DND-41 (cell line): ENCODE measurements around the gene BCCIP.

Source experiments
- ATAC-seq: fragments of 200-7000 bp; cut with Tn5 transposase; 3 replicates; pipeline ENCODE4 v1.9.1; 2021; ENCODE audit warnings: low read depth; ENCODE audit not compliant: insufficient read depth
- DNase-seq: peaks from one replicate; pipeline ENCODE4 v3.0.0-alpha.2; 2020
- H2AFZ ChIP-seq: 2 replicates; pipeline ENCODE4 v1.6.0; 2012; ENCODE audit warnings: low read depth, low read length
- H3K27ac ChIP-seq: 2 replicates; pipeline ENCODE4 v1.5.1; 2012; ENCODE audit warnings: low read length, inconsistent platforms
- H3K27me3 ChIP-seq: fragments of 200-600 bp; sonication (generic); 2 replicates; pipeline ENCODE4 v1.6.0; 2012; ENCODE audit warnings: low read length, mild to moderate bottlenecking, inconsistent platforms; ENCODE audit not compliant: insufficient read depth, poor library complexity
- H3K36me3 ChIP-seq: 2 replicates; pipeline ENCODE4 v1.5.1; 2012; ENCODE audit warnings: low read length, inconsistent platforms; ENCODE audit not compliant: insufficient read depth
- H3K4me1 ChIP-seq: 2 replicates; pipeline ENCODE4 v1.5.1; 2012; ENCODE audit warnings: mild to moderate bottlenecking, low read length; ENCODE audit not compliant: insufficient read depth
- H3K4me2 ChIP-seq: 2 replicates; pipeline ENCODE4 v1.6.0; 2012; ENCODE audit warnings: mild to moderate bottlenecking, moderate library complexity, low read length, inconsistent platforms; ENCODE audit not compliant: insufficient read depth
- H3K4me3 ChIP-seq, 2 experiments: fragments of 200-600 bp in 1 of 2; shearing (Covaris generic) in 1 of 2; 2 replicates each; pipeline ENCODE4 v1.5.1; 2012 to 2016; ENCODE audit warnings: inconsistent platforms in 2 of 2, low read length in 2 of 2, mild to moderate bottlenecking in 2 of 2, low read depth in 1 of 2, moderate library complexity in 1 of 2
- H3K79me2 ChIP-seq: 2 replicates; pipeline ENCODE4 v1.6.0; 2012; ENCODE audit warnings: low read length, inconsistent platforms; ENCODE audit not compliant: insufficient read depth
- H3K9ac ChIP-seq: 2 replicates; pipeline ENCODE4 v1.6.0; 2012; ENCODE audit warnings: low read depth, mild to moderate bottlenecking, inconsistent platforms, low read length, moderate library complexity
- H3K9me3 ChIP-seq: 2 replicates; pipeline ENCODE4 v1.5.1; 2012; ENCODE audit warnings: low read length, moderate library complexity, mild to moderate bottlenecking, inconsistent platforms; ENCODE audit not compliant: insufficient read depth, severe bottlenecking
- H4K20me1 ChIP-seq: 2 replicates; pipeline ENCODE4 v1.6.0; 2012; ENCODE audit warnings: low read length; ENCODE audit not compliant: insufficient read depth
- EZH2 ChIP-seq: IDR thresholded peaks from 3 replicates; pipeline ENCODE4 v1.6.1; 2012; ENCODE audit warnings: borderline replicate concordance, low read depth, mild to moderate bottlenecking, moderate library complexity, low read length, inconsistent platforms; ENCODE audit not compliant: severe bottlenecking
- TF ChIP-seq, protein P1 (sequence below): IDR thresholded peaks from 2 replicates; pipeline ENCODE4 v1.5.1; 2012; ENCODE audit warnings: borderline replicate concordance, low read length, moderate library complexity, mild to moderate bottlenecking; ENCODE audit not compliant: poor library complexity, severe bottlenecking; ENCODE audit errors: extremely low read depth

Gene BCCIP

DNA sequence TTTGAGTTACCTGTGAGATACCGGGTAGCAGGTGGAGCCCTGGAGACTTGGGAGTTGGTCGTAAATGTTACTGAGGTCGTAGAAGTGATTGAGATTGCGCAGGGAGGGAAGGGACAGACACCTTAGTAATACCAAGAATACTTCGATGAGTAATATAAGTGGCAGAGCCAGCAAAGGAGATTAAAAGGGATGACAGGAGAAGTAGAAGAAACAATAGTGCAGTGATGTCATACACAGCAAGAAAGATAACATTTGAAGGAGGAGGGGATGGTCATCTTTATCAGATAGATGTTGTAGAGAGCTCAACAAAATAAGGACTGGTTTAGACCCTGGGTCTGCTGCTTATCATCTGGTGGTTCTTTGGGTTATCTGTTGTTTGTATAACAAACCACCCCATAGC lies 5.0 kb downstream of the BCCIP start:
- Histone ChIP-seq H3K79me2 (peaks cover 45% of the 10 kb centered on the region), H4K20me1 (peaks cover 29% of the 10 kb centered on the region; the same call in 1 of the 2 replicates)
- TF ChIP-seq EZH2 = no peak
- TF ChIP-seq, protein P1, sequence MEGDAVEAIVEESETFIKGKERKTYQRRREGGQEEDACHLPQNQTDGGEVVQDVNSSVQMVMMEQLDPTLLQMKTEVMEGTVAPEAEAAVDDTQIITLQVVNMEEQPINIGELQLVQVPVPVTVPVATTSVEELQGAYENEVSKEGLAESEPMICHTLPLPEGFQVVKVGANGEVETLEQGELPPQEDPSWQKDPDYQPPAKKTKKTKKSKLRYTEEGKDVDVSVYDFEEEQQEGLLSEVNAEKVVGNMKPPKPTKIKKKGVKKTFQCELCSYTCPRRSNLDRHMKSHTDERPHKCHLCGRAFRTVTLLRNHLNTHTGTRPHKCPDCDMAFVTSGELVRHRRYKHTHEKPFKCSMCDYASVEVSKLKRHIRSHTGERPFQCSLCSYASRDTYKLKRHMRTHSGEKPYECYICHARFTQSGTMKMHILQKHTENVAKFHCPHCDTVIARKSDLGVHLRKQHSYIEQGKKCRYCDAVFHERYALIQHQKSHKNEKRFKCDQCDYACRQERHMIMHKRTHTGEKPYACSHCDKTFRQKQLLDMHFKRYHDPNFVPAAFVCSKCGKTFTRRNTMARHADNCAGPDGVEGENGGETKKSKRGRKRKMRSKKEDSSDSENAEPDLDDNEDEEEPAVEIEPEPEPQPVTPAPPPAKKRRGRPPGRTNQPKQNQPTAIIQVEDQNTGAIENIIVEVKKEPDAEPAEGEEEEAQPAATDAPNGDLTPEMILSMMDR = no peak

DNA sequence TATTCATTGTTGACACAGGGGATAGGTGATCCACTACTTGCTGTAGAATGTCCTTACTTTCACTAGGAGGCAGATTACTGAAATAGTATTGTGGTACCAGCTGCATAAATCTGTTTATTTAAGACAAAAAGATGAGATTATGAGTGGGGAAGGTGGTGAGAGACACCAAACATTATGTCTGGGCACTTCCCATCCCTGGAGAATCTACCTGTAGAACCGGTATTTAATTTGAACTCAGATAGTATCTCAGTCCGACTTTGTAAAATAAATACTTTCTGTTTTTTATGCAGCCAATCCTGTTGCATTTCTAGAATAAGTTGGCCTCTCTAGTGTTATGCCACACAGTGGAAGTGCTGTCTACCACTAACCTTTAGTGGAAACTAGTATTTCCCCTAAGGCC lies 13.4 kb downstream of the BCCIP start:
- H3K9ac ChIP-seq = no peak overlapping the region
- H3K27me3 ChIP-seq = no peaks in the 10 kb centered on the region
- DNase-seq = no peak
- H3K36me3 ChIP-seq = peaks cover 75% of the 10 kb centered on the region
- H4K20me1 ChIP-seq = no peaks in the 10 kb centered on the region
- no peaks in the 10 kb centered on the region for H3K79me2 ChIP-seq
- H3K27ac ChIP-seq = no peak overlapping the region
- no peak overlapping the region for H3K4me3 ChIP-seq
- H2AFZ ChIP-seq = no peak overlapping the region
- no peaks in the 10 kb centered on the region for H3K9me3 ChIP-seq
- TF ChIP-seq EZH2 = no peak
- TF ChIP-seq, protein P1 = no peak
- no peak for ATAC-seq
- H3K4me1 ChIP-seq = no peaks in the 10 kb centered on the region
- no peak overlapping the region for H3K4me2 ChIP-seq

More for the DNA sequence above, 5.0 kb downstream of the BCCIP start:
- Histone ChIP-seq H3K27me3 (no peaks in the 10 kb centered on the region), H3K4me3 (no peak overlapping the region), H3K9ac (no peak overlapping the region), H3K4me1 (peaks cover 26% of the 10 kb centered on the region), H3K36me3 (peaks cover 83% of the 10 kb centered on the region), H2AFZ (no peak overlapping the region), H3K27ac (no peak overlapping the region), H3K9me3 (no peaks in the 10 kb centered on the region), H3K4me2 (no peak overlapping the region)
- DNase-seq = no peak
- no peak for ATAC-seq

DNA sequence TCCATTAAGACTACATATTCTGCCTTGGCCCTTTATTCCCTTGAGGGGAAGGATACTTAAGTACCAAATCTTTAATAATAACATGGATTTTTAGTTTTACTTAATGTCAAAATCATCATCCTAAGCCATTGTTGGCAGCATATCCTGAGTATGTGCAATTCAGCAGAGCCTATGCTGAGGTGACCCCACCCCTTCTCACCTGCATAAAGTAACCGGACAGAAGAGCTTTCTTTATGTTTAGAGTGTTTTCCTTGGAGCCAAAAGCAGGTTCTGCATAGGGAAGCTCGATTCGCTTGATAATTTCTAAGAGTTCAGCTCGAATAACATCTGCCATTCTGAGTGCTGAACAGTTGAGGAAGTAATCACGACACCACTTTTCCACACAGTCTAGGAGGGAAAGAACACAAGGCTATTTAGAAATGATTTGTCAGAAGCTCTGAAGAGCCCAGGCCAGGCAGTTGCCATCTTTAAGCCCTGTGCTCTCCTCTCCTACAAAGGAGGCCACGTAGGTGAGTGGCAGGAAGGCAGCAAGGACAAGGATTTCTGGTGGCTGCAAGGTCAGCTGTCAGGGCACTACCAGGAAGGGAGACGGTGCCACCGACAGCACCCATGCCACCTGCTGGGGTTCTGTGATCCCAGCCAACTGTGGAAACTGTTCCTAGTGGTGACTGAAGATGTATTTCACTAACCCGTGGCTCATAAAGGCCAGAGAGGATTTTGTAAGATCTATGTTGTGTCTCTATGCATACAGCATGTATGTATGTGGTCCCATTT lies 15.6 kb downstream of the BCCIP start:
- H3K4me3 ChIP-seq = no peak overlapping the region
- peaks cover 62% of the 10 kb centered on the region for H3K36me3 ChIP-seq
- H3K27ac ChIP-seq = no peak overlapping the region
- H4K20me1 ChIP-seq = no peaks in the 10 kb centered on the region
- no peaks in the 10 kb centered on the region for H3K9me3 ChIP-seq
- ATAC-seq (no peak), DNase-seq (no peak)
- TF ChIP-seq, protein P1 = no peak
- no peaks in the 10 kb centered on the region for H3K27me3 ChIP-seq
- H2AFZ ChIP-seq = no peak overlapping the region
- no peaks in the 10 kb centered on the region for H3K4me1 ChIP-seq
- no peak overlapping the region for H3K4me2 ChIP-seq
- no peaks in the 10 kb centered on the region for H3K79me2 ChIP-seq
- H3K9ac ChIP-seq = no peak overlapping the region
